Activated T-helper 1 cell treated with Interleukin-2 at 50 U/mL for 16 hours (primary cell): ENCODE results near the gene HOXD13.

ENCODE experiments used
- DNase-seq: peaks from one replicate; pipeline ENCODE4 v3.0.0-alpha.2; 2020; ENCODE audit warnings: low read depth

HOXD13 gene

DNA sequence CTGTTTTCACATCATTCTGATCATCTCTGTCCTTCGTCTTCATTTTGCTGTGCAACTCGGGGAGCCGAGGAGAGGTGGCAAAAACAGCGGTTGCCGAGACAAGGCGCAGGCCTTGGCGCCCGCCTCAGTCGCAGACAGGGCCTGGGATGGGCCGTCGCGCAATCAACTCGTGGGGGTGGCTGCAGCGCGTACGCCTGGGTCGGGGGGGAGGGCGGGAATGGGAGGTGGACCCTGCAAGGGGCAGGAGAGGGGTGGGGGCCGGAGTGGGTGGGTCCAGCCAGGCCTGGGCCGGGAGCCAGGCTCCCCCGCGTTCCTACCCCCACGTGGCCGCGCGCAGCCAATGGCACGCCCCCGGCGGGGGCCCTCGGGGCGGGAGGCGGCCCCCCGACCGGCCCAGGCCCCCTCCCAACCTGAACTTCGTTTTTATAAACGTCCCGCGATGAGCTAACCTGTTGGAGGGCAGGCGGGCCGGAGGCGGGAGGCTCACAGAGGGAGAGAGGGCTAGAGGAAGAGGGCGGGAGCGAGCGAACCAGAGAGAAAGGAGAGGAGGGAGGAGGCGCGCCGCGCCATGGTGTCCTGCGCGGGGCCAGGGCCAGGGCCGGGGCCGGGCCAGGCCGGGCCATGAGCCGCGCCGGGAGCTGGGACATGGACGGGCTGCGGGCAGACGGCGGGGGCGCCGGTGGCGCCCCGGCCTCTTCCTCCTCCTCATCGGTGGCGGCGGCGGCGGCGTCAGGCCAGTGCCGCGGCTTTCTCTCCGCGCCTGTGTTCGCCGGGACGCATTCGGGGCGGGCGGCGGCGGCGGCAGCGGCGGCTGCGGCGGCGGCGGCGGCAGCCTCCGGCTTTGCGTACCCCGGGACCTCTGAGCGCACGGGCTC lies at the start of gene HOXD13:
Gene HOXD13, plus strand, starts transcription at position 452 of the 875 bp plus-strand sequence. Its CDS starts 170 bp downstream, at position 622.
- no peak for DNase-seq

DNA sequence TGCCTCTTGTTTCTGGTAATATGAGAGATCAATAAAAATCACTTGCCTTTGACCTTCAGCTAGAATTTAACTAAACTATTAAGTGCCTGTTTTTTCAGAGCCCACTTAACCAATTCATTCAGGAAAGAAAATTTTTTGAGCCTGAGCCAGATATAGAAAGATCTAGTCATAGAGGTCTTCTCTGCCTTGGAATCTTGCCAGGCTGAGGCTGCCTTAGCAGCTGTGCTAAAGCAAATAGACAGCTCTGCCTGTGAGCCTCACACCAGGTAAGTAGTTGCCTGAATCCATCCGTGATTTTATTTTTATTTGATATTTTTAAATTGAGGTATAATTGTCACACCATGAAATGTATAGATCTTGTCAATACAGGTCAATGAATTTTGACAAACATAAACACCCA lies 36.1 kb upstream of the HOXD13 start:
- DNase-seq: no peak

DNA sequence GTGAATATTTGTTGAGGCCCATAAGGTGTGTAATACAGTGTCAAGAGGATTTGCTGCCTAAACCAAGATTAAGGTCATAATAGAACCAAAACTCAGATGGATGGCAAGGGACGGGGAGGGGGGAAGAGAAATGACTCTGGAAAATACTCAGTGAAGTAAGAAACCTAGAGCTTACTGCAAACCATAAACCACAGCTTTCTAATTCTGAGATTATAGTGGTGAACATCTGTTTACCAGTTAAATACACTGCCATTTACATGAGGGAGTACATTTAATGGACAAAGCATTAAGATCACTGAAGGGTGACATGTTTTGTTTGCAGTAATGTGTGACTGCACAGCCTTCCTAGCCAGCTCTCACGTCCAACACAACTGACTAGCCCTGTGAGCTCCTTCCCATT lies 28.6 kb upstream of the HOXD13 start:
- DNase-seq: no peak

DNA sequence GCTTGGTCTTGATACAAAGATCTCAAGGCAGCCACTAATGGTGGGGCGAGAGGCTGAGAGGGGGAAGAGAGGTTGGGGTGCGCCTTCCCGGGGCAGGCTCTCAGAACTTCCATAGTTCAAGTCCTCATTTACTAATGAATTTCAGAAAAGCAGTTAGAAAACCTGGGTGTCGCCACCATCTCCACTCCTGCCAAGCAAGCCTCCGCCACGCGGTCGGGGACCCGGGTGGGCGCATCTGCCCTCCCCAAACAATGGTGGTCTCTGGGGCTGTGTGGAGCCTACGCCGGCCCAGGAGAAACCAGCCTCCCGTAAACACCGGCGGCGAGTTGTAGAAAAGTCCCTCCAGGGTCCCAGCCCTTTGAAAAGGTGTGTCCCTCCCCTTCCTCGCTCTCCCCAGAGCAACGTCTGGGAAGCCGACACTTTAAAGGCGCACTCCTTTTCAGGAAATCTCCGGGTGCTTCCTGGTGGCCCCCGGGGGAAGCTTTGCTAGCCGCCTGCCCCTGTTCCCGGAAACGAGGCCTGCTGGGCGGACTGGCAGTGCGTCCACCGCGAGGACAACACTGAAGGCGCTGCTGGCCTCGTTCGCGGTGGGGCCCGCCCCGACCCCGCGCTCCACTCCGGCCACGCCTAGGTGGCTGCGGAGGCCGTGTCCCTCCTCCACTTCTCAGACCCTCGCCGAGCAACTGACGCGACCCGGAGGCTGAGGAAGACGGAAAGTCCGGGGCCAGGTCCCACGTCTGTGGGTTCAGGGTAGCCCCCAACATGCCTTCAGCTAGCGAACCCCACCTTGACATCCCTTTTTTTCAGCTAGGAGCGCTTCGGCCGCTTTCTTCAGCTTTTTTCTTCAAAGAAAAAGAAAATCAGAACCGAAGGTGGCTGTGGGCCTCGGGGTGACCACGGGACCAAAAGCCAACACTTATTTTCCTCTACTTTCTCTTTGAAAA lies 25.6 kb upstream of the HOXD13 start:
- DNase-seq: no peak

DNA sequence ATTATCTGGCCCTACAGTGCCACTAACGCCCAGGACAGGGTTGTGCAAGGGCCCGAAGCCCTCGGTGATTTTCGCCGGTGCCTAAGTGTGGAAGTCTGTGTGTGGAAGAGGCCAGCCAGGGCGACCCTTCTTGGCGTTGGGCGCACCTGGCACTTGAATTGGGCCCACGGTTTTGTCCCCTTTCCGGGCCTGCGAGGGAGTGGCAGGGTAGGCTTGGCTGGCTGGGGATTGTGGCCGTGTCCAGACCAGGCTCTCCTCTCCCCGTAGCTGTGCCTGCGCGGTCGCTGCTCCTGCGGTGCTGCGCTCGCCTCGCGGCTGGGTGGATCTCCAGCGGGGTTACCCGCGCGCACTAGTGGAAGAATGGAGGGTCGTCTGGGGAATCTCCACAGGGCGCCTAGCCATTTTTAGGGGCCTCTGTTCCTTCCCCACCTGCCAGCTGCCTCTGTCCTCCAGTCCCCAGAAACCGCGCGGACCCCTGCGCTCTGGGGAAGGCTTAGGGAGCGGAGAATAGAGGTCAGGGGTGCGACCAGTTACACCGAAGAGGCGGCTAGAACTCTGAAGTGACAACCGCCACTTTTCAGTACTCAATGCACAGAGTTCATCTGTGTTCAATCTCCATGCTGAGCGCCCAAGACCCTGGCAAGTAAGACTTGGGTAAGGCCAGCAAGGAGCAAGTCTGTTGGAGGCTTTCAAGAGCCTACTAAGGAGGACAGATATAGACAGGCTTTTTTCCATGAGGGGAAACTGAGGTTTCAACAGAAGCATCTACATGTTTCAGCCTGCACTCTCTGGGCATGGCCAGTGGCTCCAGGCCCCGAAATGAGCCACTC lies 24.7 kb upstream of the HOXD13 start:
- no peak for DNase-seq

DNA sequence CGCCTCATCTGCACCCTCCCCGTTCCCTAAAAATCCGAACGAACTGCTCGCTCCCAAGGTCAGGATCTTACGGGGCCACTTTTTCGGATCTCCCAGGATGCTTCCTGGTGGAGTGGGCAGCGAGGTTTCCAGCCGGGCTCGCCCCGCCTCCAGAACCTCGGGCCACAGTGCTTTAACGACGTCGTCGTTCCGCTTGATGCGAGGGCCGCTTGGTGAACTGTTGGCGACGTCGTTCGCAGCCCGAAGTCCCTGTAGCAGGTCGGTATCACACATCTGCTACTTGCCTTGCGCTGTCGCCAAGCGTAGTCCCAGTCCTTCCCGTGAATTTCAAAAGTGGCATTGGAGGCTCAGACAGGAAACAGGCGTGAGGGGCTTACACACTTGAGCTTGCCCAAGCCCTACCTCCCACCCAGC lies 24.1 kb upstream of the HOXD13 start:
- DNase-seq: no peak

DNA sequence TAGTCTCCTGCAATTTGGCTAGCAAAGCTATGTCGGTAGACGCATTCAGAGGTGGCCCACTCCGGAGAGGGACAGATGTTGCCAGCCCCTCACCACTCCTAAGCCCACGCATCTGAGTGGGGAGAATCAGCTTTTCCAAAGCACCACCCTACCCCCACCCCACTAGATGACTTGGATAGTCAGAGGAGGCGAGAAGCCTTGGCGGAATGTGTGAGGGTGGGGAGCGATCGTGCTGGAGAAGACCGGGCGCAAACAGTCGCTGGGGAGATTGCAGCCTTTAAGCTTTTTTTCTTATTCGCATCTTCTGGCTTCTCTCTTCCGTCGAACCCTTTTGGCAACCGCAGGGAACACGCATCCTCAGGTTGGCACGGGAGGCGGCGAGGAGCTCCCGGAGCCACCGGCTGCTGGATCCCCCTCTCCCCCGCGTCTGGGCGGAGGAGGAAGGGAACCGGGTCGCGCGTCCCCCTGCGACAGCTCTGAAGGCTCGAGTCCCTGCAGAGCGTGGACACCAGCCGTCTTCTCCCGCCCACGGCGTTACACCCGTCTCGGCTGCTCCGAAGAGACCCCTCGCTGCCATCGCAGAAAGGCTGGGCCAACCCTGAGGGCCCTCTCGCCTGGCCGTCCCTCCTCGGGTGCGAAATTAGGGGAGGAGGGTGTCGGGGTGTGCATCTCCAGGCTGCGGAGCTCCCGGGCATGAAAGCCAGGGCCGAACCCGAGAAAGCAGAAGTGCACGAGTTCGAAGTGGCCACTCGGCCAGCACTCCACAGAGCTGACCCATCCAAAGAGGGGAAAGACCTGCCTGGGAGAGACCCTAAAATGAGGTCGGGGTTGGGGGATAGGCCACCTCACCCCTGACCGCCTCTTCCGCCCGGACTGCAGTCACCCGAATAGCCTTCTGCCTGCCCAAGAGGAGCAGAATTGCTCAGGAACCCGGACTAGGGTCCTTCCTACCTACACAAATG lies 20.9 kb upstream of the HOXD13 start:
- DNase-seq: no peak

DNA sequence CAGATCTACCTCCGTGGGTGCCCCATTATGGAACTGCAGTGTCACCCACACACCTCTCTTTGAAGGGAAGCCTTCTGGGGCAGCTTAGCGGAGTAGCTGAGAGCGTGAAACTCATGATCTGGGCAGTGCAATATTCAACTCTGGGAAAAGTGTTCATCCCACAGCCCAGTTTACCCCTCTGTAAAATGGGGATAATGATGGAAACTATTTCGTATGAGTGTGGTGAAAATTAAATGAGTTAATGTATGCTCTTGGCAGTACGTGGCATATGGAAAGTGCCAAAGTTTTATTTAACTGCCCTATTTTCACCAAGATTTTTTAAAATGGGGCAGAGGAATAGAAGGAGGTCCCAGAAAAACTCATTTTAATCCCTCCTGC lies 20.2 kb upstream of the HOXD13 start:
- no peak for DNase-seq

DNA sequence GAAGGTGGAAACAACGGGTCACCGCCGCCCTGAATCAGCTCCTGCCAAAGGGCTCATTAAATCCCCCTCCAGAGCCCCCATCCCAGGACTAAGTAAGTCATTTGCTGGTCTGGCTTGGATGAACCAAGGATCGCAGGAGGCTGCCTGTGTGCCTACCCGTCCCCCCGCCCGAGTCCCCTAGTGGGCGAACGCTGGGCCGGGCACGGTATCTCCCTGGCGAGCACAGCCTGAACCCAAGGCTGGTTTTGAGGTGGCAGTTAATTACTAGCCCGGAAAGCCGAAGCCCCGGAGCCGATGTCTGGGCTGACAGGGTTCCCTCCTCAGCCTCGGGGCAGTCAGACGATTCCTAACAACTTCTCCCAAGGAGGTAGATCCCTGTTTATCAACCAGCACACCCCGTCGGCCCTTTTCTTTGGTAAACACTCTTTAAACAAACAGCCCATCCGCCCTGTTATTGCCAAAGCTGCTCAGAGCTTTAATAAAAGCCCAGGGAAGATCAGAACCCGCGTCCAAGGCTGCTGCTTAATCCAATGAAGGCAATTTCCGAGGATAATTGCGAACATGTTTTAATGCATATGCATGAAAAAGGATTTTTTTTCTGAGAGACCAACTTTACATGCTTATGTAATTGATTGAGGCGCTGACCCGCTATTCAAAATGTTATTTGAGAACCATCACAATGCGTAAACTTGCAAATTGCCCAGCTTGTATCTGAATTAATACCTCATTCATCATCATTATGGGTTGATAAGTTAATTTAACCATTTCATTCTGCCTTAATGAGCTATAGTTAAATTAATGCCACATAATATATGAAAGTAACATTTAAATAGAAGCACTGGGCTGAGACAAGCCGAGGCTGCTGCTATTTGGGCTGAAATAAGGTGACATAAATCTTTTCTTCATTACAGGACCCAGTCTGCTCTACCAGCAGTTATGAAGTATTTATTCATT lies 19.3 kb upstream of the HOXD13 start:
- no peak for DNase-seq

DNA sequence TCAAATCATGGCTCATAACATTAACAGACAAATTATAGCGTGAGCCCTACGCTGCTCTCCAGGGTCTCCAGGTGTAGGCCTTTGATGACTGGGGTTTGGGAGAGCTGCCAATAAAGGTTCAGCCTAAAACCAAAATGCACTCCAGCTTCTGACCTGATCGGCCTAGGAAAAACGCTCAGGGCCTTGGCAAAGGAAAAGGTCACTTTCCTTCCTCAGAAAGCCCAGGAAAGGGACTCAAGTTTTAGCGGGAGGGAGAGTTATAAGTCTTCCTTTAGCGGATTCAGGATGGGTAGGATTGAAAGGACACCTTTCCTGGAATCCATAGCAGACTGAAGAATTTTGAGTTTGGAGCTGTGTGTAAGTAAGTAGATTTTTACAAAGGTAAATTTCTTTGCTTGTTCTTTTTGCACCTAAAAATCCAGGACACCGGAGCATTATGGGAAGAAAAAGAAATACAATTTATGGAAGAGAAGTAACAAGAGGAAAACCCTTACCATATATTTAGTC lies 17.5 kb upstream of the HOXD13 start:
- no peak for DNase-seq

DNA sequence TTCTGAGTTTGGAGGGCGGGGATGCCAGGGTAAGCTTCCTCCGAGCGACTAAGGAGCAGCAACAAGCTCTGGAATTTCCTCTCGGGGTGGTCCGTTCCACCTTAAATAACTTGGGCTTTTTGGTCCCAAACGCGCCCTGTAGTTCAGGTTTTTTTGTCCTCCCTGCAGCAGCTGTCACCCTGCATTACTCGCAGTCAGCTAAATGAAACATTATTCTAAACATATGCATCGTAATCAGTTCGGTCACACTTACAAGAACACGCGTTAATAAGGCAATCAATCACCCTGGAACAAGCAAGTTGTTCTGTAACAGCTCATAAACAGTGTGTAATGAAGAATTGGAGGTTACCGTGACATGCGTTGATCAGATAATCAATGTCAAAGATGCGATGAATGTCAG lies 17.0 kb upstream of the HOXD13 start:
- DNase-seq: no peak

DNA sequence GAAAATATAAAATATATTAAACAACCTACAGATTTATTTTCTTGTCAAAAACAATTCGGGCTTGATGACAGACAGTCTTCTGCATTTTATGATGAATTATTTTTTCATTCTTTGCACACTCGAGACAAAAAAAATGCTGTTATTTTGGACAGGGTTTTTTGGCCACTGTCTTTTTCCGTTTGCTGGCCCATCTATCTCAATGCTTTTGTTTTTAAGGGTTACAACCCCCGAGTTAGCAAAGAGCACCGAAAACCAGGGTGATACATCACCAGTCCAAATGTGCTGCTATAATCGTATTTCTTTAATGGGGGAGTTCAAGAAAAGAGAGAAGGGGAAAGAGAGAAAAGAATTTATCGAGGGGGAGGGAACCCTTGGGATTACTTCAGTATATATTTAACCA lies 16.5 kb upstream of the HOXD13 start:
- no peak for DNase-seq

DNA sequence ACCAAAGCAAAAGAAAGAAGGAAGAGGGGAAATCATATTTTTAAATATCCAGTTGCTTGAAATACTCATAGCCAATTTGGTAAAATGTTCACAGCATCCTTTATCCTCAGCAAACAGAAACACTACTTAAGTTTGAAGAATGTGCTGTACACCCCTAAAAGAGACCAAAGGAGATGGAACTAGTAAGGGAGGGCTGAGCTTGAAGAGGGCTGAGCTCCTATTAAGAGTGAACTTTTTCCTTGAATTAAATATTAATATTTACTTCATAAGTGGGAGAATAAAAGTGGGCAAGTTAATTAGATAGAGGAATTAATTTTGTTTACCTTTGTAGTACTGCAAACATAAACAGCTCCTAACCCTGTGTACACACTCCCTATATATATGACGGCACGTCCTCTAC lies 15.7 kb upstream of the HOXD13 start:
- no peak for DNase-seq

DNA sequence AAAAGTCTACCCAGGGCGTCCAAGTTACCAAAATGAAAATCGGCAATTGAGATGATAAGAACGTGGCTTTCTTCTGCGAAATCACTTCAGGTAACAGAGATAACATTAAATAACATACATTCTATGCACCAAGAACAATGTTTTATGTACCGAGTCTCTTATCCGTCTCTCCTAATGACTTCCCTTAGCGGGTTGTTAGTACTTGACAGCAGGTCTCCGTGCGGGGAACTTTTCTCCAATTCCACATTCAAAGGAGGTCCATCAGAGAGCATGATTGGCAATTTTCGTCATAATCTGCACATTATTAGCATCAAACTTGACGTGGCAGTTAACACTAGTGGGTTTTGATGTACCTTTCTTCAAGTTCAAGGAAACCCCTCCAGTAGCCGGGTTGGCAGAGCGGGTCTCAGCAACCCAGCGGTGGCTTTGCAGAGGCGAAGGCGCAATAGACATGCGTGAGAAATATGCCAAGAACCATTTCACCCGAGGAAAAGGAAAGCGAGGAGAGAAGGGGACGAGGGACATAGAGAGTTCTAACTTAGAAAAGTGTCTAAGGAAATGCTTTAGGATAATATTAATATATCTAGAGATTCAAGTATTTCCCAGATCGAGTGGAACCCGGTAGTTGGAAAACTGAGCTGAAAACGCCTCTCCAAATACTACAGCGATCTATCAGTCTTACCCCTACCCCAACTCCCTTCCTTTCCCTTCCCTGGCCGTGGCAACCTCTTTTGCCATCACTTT lies 13.8 kb upstream of the HOXD13 start:
- DNase-seq: no peak

DNA sequence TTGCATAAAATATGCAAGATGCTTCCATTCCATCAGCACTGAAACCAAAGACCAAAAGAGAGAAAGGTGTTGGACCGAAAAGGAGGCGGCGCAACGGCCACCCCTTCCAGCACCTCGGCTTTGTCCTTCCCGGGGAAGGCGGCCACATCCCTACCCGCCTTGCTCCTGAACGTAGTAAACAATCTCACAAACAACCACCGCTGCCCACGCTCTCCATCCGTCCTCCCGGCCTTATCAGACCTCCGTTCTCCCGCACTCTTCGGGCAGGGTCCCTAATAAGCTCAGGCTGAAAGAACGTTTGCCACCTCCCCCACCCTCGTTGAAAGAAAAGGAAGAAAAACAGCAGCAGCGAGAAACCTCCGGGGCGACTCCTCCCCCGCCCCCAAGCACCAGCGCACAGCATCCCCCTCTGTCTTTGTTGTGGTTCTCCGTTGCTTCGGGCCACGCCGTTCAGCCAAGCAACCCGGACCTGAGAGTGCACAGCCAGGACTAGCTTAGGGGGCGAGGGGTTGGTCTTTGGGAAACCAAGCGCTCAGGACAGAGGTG lies 13.2 kb upstream of the HOXD13 start:
- DNase-seq: no peak

DNA sequence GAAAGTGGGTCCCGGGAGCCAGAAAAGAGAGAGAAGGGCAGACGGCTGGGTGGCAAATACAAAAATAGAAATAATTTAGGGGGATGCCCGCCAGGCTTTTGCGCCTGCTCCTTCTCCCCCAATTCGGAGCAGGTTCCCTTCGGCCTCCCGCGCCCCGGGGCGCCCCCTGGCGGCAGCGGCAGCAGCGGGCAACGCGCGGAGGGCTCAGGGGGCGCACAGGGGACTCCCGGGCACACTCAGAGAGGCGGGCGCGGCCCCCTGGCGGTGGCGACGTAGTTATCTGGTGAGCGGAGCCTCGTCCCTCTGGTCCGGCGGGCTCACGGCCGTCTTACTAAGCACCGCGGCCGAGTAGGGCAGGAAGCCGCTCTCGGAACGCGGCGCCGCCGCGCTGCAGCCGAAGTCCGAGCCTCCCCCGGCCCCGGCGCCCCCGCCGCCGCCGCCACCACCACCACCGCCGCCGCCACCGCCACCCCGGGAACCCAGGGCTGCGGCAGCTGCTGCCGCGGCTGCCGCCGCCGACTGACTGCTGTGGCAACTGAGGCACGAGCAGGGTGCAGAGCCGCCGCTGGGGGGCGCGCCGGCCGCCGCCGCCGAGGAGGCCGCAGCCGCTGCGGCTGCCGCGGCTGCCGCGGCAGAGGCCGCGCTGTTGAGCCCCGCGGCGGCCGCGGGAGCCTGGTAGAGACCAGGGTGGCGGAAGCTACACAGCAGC lies 12.5 kb upstream of the HOXD13 start:
- no peak for DNase-seq

DNA sequence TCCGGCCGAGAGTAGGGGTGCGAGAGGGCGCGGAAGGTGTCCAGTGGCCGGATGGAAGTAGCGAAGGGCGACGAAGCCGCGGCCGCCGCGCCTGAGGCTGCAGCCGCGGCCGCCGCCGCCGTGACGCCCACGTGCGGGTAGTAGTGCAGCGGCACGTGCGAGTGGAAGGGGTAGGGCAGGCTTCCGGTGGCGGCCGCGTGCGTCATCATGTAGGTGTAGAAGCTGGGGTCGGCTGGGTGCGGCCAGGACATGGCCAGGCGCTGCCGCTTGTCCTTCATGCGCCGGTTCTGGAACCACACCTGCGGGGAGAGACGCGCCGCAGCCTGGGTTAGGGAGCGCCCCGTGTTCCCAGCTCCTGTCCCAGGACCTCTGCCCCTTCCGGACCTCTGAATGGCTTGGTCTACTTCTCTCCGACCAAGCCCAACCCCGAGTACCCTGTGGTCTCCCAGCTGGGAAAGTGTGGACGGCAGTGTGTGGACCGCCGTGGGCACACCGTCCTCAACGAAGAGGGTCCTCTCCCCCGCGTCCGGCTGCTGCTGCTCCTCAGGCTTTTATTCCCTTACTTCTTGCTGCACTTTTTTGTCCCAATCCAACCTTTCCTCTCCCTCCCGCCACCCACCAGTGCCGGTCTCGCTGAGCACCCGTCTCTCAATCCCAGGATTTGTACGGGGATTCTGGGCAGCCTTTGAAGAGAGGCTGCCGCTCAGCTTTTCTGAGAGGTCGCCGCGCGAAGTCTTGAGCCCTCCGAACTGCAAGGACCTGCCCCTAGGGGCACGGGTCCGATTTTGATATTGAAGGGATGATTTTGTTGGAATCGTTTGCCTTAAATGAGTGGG lies 11.8 kb upstream of the HOXD13 start:
- no peak for DNase-seq
